Endothelial cell of umbilical vein (primary cell): ENCODE data around the gene AP2B1.

Experiments used
- CTCF ChIP-seq, 2 donors: IDR thresholded peaks; 1 replicate in 1 of 2; 2 replicates in 1 of 2; pipeline ENCODE4 v1.5.1; 2011; ENCODE audit warnings: low read length in 2 of 2, mild to moderate bottlenecking in 2 of 2, moderate library complexity in 2 of 2, control low read depth in 1 of 2, inconsistent platforms in 1 of 2, low read depth in 1 of 2; ENCODE audit not compliant: insufficient read depth in 1 of 2; ENCODE audit errors: extremely low read depth in 1 of 2
- EZH2 ChIP-seq: IDR thresholded peaks from 2 replicates; pipeline ENCODE4 v1.6.1; 2012; ENCODE audit warnings: borderline replicate concordance, low read depth, mild to moderate bottlenecking, moderate library complexity, low read length, inconsistent platforms; ENCODE audit not compliant: severe bottlenecking
- FOS ChIP-seq: IDR thresholded peaks from 2 replicates; pipeline ENCODE4 v1.6.1; 2011; ENCODE audit warnings: mild to moderate bottlenecking, low read length, moderate library complexity, borderline replicate concordance; ENCODE audit not compliant: insufficient read depth
- GATA2 ChIP-seq: IDR thresholded peaks from 2 replicates; pipeline ENCODE4 v1.7.0; 2011; ENCODE audit warnings: low read depth, mild to moderate bottlenecking, moderate library complexity, mixed read lengths, low read length; ENCODE audit not compliant: insufficient read length, insufficient read depth
- MAX ChIP-seq: IDR thresholded peaks from 2 replicates; pipeline ENCODE4 v1.6.1; 2011; ENCODE audit not compliant: insufficient read depth, insufficient read length
- MYC ChIP-seq: IDR thresholded peaks from one replicate; pipeline ENCODE4 v1.6.1; 2011; ENCODE audit warnings: mild to moderate bottlenecking, low read depth, low read length
- POLR2A ChIP-seq: IDR thresholded peaks from 2 replicates; pipeline ENCODE4 v1.6.1; 2012; ENCODE audit warnings: low read depth, mild to moderate bottlenecking, control low read depth, low read length
- POLR2AphosphoS5 ChIP-seq: IDR thresholded peaks from 2 replicates; pipeline ENCODE4 v1.6.1; 2012; ENCODE audit warnings: low read depth, mild to moderate bottlenecking, control low read depth, low read length, moderate library complexity; ENCODE audit not compliant: insufficient read depth

GRCh38 chr17:35597604-35598003 lies 10.5 kb downstream of the AP2B1 start:
- no peak for TF ChIP-seq CTCF (IDR thresholded peaks at IDR 0.05; ENCODE audit: extremely low read depth in 1 of 2, insufficient read depth in 1 of 2, low read depth in 1 of 2, low read length in 2 of 2)
- TF ChIP-seq POLR2A = no peak
- TF ChIP-seq EZH2 = no peak
- TF ChIP-seq POLR2AphosphoS5 = no peak
- no peak for TF ChIP-seq MAX
- TF ChIP-seq FOS = no peak
- TF ChIP-seq MYC = no peak
- TF ChIP-seq GATA2 = no peak
